K562 (cell line): ENCODE data around the gene GINS3. TPM values are rescaled to one million over a fixed set of nuclear protein-coding genes. Genes with fewer than 3 reads are reported as not detected.

Experiments used
- ATAC-seq: fragments of 200-7000 bp; cut with Tn5 transposase; 3 replicates; pipeline ENCODE4 v1.9.1; 2020; ENCODE audit warnings: moderate library complexity
- BruUV-seq: library from RNA; stranded (reverse); fragments of 400-500 nt; replicated peaks from 2 replicates; lab custom pipeline; 2021; lab: Mats Ljungman, UMichigan
- CTCF ChIA-PET: fragments of 300-600 bp; formaldehyde crosslinking; extraction: SDS; loops from one replicate; lab custom pipeline; 2021; ENCODE audit warnings: low intra/inter-chr PET ratio; lab: Yijun Ruan, JAX
- POLR2A ChIA-PET: fragments of 300-600, 350-650 bp; sonication (Branson Sonifier 250); formaldehyde crosslinking; extraction: SDS; loops from one replicate; lab custom pipeline; 2021; ENCODE audit warnings: antibody characterized with exemption, inconsistent platforms; lab: Yijun Ruan, JAX
- DNase-seq, 4 experiments: peaks; one replicate each; pipeline versions ENCODE4 v3.0.0 to v3.0.0-alpha.2; 2011 to 2018; ENCODE audit warnings: low spot score in 3 of 4, mixed read lengths in 3 of 4; ENCODE audit errors: extremely low read depth in 1 of 4
- FAIRE-seq: peaks from 2 replicates; lab custom pipeline; 2011; peaks lifted over from hg19 to GRCh38; lab: Jason Lieb, UNC
- H2AFZ ChIP-seq: 2 replicates; pipeline ENCODE4 v1.6.0; 2011; ENCODE audit warnings: low read depth, low read length, control low read depth, inconsistent platforms
- H3K27ac ChIP-seq: fragments of 200-600 bp; 3 replicates; pipeline ENCODE4 v1.8.0; 2011; ENCODE audit warnings: low read depth, mild to moderate bottlenecking, control low read depth, inconsistent platforms, low read length, moderate library complexity, mixed read lengths; ENCODE audit errors: extremely low read depth
- H3K27me3 ChIP-seq, 2 experiments: fragments of 300-600 bp in 1 of 2; 2 replicates in 1 of 2; 3 replicates in 1 of 2; pipeline versions ENCODE4 v1.6.0 to v1.8.0; 2011; ENCODE audit warnings: inconsistent platforms in 2 of 2, low read length in 2 of 2, mild to moderate bottlenecking in 1 of 2, mixed read lengths in 1 of 2, moderate library complexity in 1 of 2; ENCODE audit not compliant: control insufficient read depth in 2 of 2, insufficient read depth in 2 of 2
- H3K36me3 ChIP-seq: fragments of 300-600 bp; 3 replicates; pipeline ENCODE4 v1.8.0; 2011; ENCODE audit warnings: mild to moderate bottlenecking, low read length, inconsistent platforms; ENCODE audit not compliant: control insufficient read depth, insufficient read depth
- H3K4me1 ChIP-seq, 2 experiments: fragments of 200-600 bp in 1 of 2; replicated peaks in 1 of 2; 2 replicates in 1 of 2; 3 replicates in 1 of 2; pipeline versions ENCODE4 v1.5.1 to v1.8.0; 2011; ENCODE audit warnings: inconsistent platforms in 2 of 2, low read length in 2 of 2, mild to moderate bottlenecking in 1 of 2, mixed read lengths in 1 of 2, moderate library complexity in 1 of 2; ENCODE audit not compliant: control insufficient read depth in 2 of 2, insufficient read depth in 2 of 2
- H3K4me2 ChIP-seq: 2 replicates; pipeline ENCODE4 v1.6.1; 2011; ENCODE audit warnings: low read length, control low read depth, inconsistent platforms, mixed read lengths; ENCODE audit not compliant: insufficient read depth
- H3K4me3 ChIP-seq: fragments of 200-600 bp; sonication (generic), shearing (Covaris generic); 2 replicates; pipeline ENCODE4 v1.5.1; 2016; ENCODE audit warnings: control low read depth, inconsistent platforms
- H3K79me2 ChIP-seq: fragments of 200-600 bp; 3 replicates; pipeline ENCODE4 v1.8.0; 2011; ENCODE audit warnings: low read length, inconsistent platforms; ENCODE audit not compliant: control insufficient read depth, insufficient read depth
- H3K9ac ChIP-seq, 2 experiments: 2 replicates each; pipeline versions ENCODE4 v1.6.0 to v1.6.1; 2011; ENCODE audit warnings: low read depth in 2 of 2, low read length in 2 of 2, control low read depth in 1 of 2, inconsistent platforms in 1 of 2, mild to moderate bottlenecking in 1 of 2, mixed read lengths in 1 of 2; ENCODE audit not compliant: insufficient read depth in 1 of 2
- H3K9me1 ChIP-seq: one replicate; pipeline ENCODE4 v1.6.0; 2011; ENCODE audit warnings: inconsistent platforms, mild to moderate bottlenecking, low read length, moderate library complexity; ENCODE audit not compliant: control insufficient read depth, insufficient read depth
- H3K9me3 ChIP-seq: replicated peaks from 2 replicates; pipeline ENCODE4 v1.5.1; 2011; ENCODE audit warnings: low read depth, low read length, inconsistent platforms; ENCODE audit not compliant: control insufficient read depth, insufficient read depth
- H4K20me1 ChIP-seq: replicated peaks from 2 replicates; pipeline ENCODE4 v1.6.1; 2011; ENCODE audit warnings: low read length, inconsistent platforms, mixed read lengths; ENCODE audit not compliant: control insufficient read depth, insufficient read depth
- RBM25 ChIP-seq: fragments of 200-400 bp; formaldehyde crosslinking; IDR thresholded peaks from 2 replicates; pipeline ENCODE4 v1.6.1; 2018; ENCODE audit warnings: low read length, low read depth, moderate library complexity; ENCODE audit not compliant: severe bottlenecking
- STAT6 ChIP-seq: sonication (generic); formaldehyde crosslinking; IDR thresholded peaks from 2 replicates; pipeline ENCODE4 v1.8.1; 2023; ENCODE audit warnings: mild to moderate bottlenecking, missing genetic modification reagents
- WGBS: fragments of 100-300 bp; shearing (Covaris generic); methylation state at CpG from one replicate; pipeline ENCODE4 v1.1.6; 2016; ENCODE audit warnings: low coverage, mixed read lengths; ENCODE audit not compliant: insufficient coverage; ENCODE audit errors: missing lambda C conversion rate; 5-methylcytosine and 5-hydroxymethylcytosine counted together
- in situ Hi-C: fragments of 300-500 bp; cut with MboI; formaldehyde crosslinking; loops from 4 replicates; pipeline ENCODE4 v1.15.0; 2018; ENCODE audit warnings: inconsistent platforms, mixed read lengths
- intact Hi-C: fragments of 100-400 bp; cut with micrococcal nuclease; formaldehyde crosslinking; loops from 2 replicates; pipeline ENCODE4 v1.14.2; 2022
- polyA plus RNA-seq, 8 experiments: library from polyadenylated mRNA; depleted of rRNA in 4 of 8; stranded (reverse) in 5 of 8; unstranded in 3 of 8; fragments of >200 nt; fragmentation: Nextera tagmentation in 2 of 8; fragmentation: Illumina TruSeq in 1 of 8; extraction: Ambion mirVana in 2 of 8; extraction: Trizol in 1 of 8; gene quantifications; 2 replicates each; pipeline versions ENCODE4 v1.2.1 to v1.2.3, GENCODE V29; 2011 to 2014; ENCODE audit warnings: inconsistent platforms in 1 of 8, missing spikeins in 1 of 8
- total RNA-seq, 7 experiments: library from RNA; depleted of rRNA in 6 of 7; stranded (reverse); fragments of >200 nt in 6 of 7; fragmentation: Illumina TruSeq in 2 of 7; extraction: Trizol in 2 of 7; gene quantifications; 2 replicates each; pipeline versions ENCODE4 v1.2.1 to v1.2.3, GENCODE V29; 2011 to 2021; ENCODE audit warnings: low replicate concordance in 1 of 7

Gene GINS3
- total and polyA plus RNA-seq, 9 of the 15 experiments (the other 6 are each of a cell fraction or from before 2014, with no cell fraction given) = 17.8 to 31.9 (median 25.4) TPM

GRCh38 chr16:58450590-58450989 lies 58.3 kb downstream of the GINS3 start:
- Histone ChIP-seq H3K4me3 (no peak overlapping the region), H3K9ac (no peak overlapping the region), H2AFZ (no peak overlapping the region), H4K20me1 (no peaks in the 10 kb centered on the region), H3K36me3 (no peaks in the 10 kb centered on the region), H3K79me2 (no peaks in the 10 kb centered on the region), H3K9me3 (no peaks in the 10 kb centered on the region), H3K27me3 (peaks cover 2 to 30% of the 10 kb centered on the region in 2 experiments; a peak in 4 of 5 replicates), H3K9me1 (no peaks in the 10 kb centered on the region), H3K4me2 (no peak overlapping the region), H3K27ac (no peak overlapping the region), H3K4me1 (peaks cover 0 to 2% of the 10 kb centered on the region in 2 experiments; a peak in 1 of 5 replicates)
- CTCF ChIA-PET = no interaction called here
- ATAC-seq (no peak), FAIRE-seq (no peak), DNase-seq (no peak)
- TF ChIP-seq RBM25 = peak; percentile 61
- TF ChIP-seq STAT6 (CRISPR knock-in tag) = no peak
- POLR2A ChIA-PET = no interaction called here
- no TSS peak for BruUV-seq
- WGBS = 0% methylated on average over 7 of the region's 7 CpGs
- in situ Hi-C loops (no loop called here), intact Hi-C loops (no loop called here)
